B cell (primary cell): ENCODE results near the gene MTCL1.

Source experiments
- EZH2 ChIP-seq: IDR thresholded peaks from 2 replicates; pipeline ENCODE4 v1.6.1; 2012; ENCODE audit warnings: borderline replicate concordance, low read depth, mild to moderate bottlenecking, moderate library complexity, low read length; ENCODE audit not compliant: insufficient read depth, poor library complexity, severe bottlenecking
- TF ChIP-seq, protein P1 (sequence below): fragments of 200-600 bp; IDR thresholded peaks from one replicate; pipeline ENCODE4 v1.8.0; 2022; ENCODE audit warnings: antibody characterized with exemption, mild to moderate bottlenecking

DNA sequence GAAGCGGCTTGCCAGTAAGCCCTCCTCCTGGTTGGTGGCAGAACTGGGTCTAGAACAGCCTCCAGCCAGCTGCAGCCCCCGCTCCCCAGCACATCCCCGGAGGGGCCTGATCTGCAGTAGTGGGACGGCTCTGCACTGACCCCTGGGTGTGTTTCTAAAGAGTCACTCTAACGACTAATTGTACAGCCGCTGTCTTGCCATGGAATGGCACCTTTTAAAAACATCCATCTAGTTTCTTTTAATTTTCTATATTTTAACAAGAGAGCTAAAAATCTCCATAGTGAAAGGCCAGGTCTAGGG is 82.0 kb downstream of the MTCL1 start:
- TF ChIP-seq, protein P1, sequence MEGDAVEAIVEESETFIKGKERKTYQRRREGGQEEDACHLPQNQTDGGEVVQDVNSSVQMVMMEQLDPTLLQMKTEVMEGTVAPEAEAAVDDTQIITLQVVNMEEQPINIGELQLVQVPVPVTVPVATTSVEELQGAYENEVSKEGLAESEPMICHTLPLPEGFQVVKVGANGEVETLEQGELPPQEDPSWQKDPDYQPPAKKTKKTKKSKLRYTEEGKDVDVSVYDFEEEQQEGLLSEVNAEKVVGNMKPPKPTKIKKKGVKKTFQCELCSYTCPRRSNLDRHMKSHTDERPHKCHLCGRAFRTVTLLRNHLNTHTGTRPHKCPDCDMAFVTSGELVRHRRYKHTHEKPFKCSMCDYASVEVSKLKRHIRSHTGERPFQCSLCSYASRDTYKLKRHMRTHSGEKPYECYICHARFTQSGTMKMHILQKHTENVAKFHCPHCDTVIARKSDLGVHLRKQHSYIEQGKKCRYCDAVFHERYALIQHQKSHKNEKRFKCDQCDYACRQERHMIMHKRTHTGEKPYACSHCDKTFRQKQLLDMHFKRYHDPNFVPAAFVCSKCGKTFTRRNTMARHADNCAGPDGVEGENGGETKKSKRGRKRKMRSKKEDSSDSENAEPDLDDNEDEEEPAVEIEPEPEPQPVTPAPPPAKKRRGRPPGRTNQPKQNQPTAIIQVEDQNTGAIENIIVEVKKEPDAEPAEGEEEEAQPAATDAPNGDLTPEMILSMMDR: no peak
- TF ChIP-seq EZH2: no peak
